ENCODE results near the gene STARD13. TPM values are rescaled to one million over a fixed set of nuclear protein-coding genes. Genes with fewer than 3 reads are reported as not detected.

STARD13 gene
- total RNA-seq, 1 experiment from 2014 or later: 26.6 TPM

GRCh38 chr13:33274264-33274663, 11.3 kb downstream of the STARD13 start:
- intact Hi-C loops (cut with micrococcal nuclease): no loop called here
- Histone ChIP-seq H3K27ac (ENCODE audit: low read length) (no peak overlapping the region), H2AFZ (ENCODE audit: low read length) (no peak overlapping the region), H3F3A (ENCODE audit: low read length, unreplicated experiment) (peaks cover 5% of the 10 kb centered on the region), H3K36me3 (ENCODE audit: low read depth, low read length) (peaks cover 23% of the 10 kb centered on the region), H3K9ac (ENCODE audit: low read length) (no peak overlapping the region), H3K27me3 (ENCODE audit: low read length) (no peaks in the 10 kb centered on the region), H3K4me2 (ENCODE audit: low read length) (no peak overlapping the region), H4K20me1 (ENCODE audit: low read length) (no peaks in the 10 kb centered on the region), H3K9me2 (replicated peaks; ENCODE audit: low read length) (no peaks in the 10 kb centered on the region), H3K9me3 (ENCODE audit: low read length) (no peaks in the 10 kb centered on the region), H3K4me3 (ENCODE audit: low read length) (no peak overlapping the region), H3K79me2 (ENCODE audit: low read length) (peaks cover 100% of the 10 kb centered on the region), H3K4me1 (ENCODE audit: insufficient read depth, low read length) (peaks cover 57% of the 10 kb centered on the region)
- TF ChIP-seq EZH2 (IDR thresholded peaks at IDR 0.05; ENCODE audit: low read length, unreplicated experiment) (no peak), EZH2phosphoT487 (IDR thresholded peaks at IDR 0.05; ENCODE audit: borderline replicate concordance, low read length) (no peak), CTCF (conservative IDR thresholded peaks at IDR 0.05; ENCODE audit: low read depth, low read length) (no peak)
- BruUV-seq (replicated peaks): no TSS peak
- ChIA-PET CTCF (no interaction called here), POLR2A (ENCODE audit: unreplicated experiment) (no interaction called here)
- DNase-seq: peak; percentile 42
- ATAC-seq: peak; percentile 16; the same call in 1 of the 2 replicates

- Histone ChIP-seq H3K36me3 (ENCODE audit: low read depth, low read length) (peaks cover 20% of the 10 kb centered on the region), H3K4me3 (ENCODE audit: low read length) (no peak overlapping the region), H3K27me3 (ENCODE audit: low read length) (no peaks in the 10 kb centered on the region), H3F3A (ENCODE audit: low read length, unreplicated experiment) (no peaks in the 10 kb centered on the region), H3K9me3 (ENCODE audit: low read length) (no peaks in the 10 kb centered on the region), H3K79me2 (ENCODE audit: low read length) (peaks cover 100% of the 10 kb centered on the region), H4K20me1 (ENCODE audit: low read length) (no peaks in the 10 kb centered on the region), H3K4me1 (ENCODE audit: insufficient read depth, low read length) (peaks cover 41% of the 10 kb centered on the region), H3K4me2 (ENCODE audit: low read length) (peak overlapping the region; percentile 35), H3K9me2 (replicated peaks; ENCODE audit: low read length) (no peaks in the 10 kb centered on the region), H2AFZ (ENCODE audit: low read length) (no peak overlapping the region), H3K9ac (ENCODE audit: low read length) (no peak overlapping the region), H3K27ac (ENCODE audit: low read length) (peak overlapping the region; percentile 60)
- peak; percentile 57 for DNase-seq
- BruUV-seq (replicated peaks): no TSS peak
- ChIA-PET POLR2A (ENCODE audit: unreplicated experiment) (no interaction called here), CTCF (no interaction called here)
- TF ChIP-seq EZH2phosphoT487 (IDR thresholded peaks at IDR 0.05; ENCODE audit: borderline replicate concordance, low read length): no peak
- TF ChIP-seq CTCF (conservative IDR thresholded peaks at IDR 0.05; ENCODE audit: low read depth, low read length): no peak
- TF ChIP-seq EZH2 (IDR thresholded peaks at IDR 0.05; ENCODE audit: low read length, unreplicated experiment): no peak
- ATAC-seq: peak; percentile 66
- intact Hi-C loops (cut with micrococcal nuclease): no loop called here
These were observed 12.9 kb downstream of the STARD13 start for GRCh38 chr13:33272531-33273124.

GRCh38 chr13:33271759-33272158, 13.8 kb downstream of the STARD13 start:
- BruUV-seq (replicated peaks): no TSS peak
- Histone ChIP-seq H3K9me3 (ENCODE audit: low read length) (no peaks in the 10 kb centered on the region), H3K27ac (ENCODE audit: low read length) (peak overlapping the region; percentile 60), H4K20me1 (ENCODE audit: low read length) (no peaks in the 10 kb centered on the region), H3K9ac (ENCODE audit: low read length) (no peak overlapping the region; the same call in 1 of the 2 replicates), H3K79me2 (ENCODE audit: low read length) (peaks cover 100% of the 10 kb centered on the region), H3K36me3 (ENCODE audit: low read depth, low read length) (peaks cover 12% of the 10 kb centered on the region), H2AFZ (ENCODE audit: low read length) (no peak overlapping the region), H3K4me1 (ENCODE audit: insufficient read depth, low read length) (peaks cover 41% of the 10 kb centered on the region), H3F3A (ENCODE audit: low read length, unreplicated experiment) (no peaks in the 10 kb centered on the region), H3K9me2 (replicated peaks; ENCODE audit: low read length) (no peaks in the 10 kb centered on the region), H3K4me2 (ENCODE audit: low read length) (peak overlapping the region; percentile 35; the same call in 1 of the 2 replicates), H3K4me3 (ENCODE audit: low read length) (no peak overlapping the region), H3K27me3 (ENCODE audit: low read length) (no peaks in the 10 kb centered on the region)
- intact Hi-C loops (cut with micrococcal nuclease): no loop called here
- ChIA-PET CTCF (no interaction called here), POLR2A (ENCODE audit: unreplicated experiment) (no interaction called here)
- TF ChIP-seq EZH2phosphoT487 (IDR thresholded peaks at IDR 0.05; ENCODE audit: borderline replicate concordance, low read length) (no peak), CTCF (conservative IDR thresholded peaks at IDR 0.05; ENCODE audit: low read depth, low read length) (no peak), EZH2 (IDR thresholded peaks at IDR 0.05; ENCODE audit: low read length, unreplicated experiment) (no peak)
- ATAC-seq (peak; percentile 34; the same call in 1 of the 2 replicates), DNase-seq (no peak)
